Activated CD4-positive, alpha-beta T cell treated with anti-CD3 and anti-CD28 coated beads, Interleukin-2, amount 50 U/mL, for 1 hour (primary cell): Measurements from ENCODE around the gene AUTS2.
"Not testable (repeated sequence)": the region's sequence is repeated elsewhere in the genome, so short reads cannot be mapped to it uniquely, and the experiment has no call there.

Experiments used
- DNase-seq: peaks from one replicate; pipeline ENCODE4 v3.0.0-alpha.2; 2020

The AUTS2 gene

GRCh38 chr7:70233776-70234175, 635.5 kb downstream of the AUTS2 start:
- no peak for DNase-seq

GRCh38 chr7:70237256-70237655, 639.0 kb downstream of the AUTS2 start:
- no peak for DNase-seq

DNA sequence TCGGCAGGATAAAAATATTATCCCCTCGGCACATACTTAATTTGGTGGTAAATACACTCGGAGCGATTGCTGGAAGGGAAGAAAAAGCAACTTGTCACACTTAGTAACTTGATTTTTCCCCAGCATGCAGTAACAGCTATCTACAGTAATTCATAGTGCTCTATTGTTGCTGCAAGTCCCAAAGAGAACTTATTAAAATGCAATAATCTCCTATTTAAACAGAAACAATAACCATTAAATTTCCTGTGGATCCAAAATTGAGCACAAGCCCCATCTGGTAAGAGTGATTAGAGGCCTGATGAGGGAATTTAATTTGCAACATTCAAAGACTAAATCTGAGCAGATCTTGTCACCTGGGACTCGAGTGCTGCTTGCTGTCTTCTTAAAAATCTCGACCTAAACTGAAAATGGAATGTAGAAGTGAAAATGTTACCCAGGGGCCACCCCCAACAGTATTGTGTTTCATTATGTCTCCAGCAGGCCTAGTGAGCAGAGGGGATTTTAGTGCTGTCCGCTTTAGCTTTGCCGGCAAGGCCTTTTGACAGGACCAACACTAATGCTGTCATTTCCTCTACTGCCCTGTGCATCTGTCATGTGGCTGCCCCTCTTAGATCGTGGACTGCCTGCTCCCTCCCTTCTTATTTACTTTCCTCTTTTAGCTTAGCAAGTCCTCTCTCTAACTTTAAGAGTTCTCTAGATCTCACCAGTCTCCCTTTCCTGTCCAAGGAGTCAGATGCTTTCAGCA, 639.7 kb downstream of the AUTS2 start:
- DNase-seq: no peak

GRCh38 chr7:70239918-70240317, 641.6 kb downstream of the AUTS2 start:
- no peak for DNase-seq

- DNase-seq: no peak
These were observed 642.6 kb downstream of the AUTS2 start for GRCh38 chr7:70240873-70241272.

DNA sequence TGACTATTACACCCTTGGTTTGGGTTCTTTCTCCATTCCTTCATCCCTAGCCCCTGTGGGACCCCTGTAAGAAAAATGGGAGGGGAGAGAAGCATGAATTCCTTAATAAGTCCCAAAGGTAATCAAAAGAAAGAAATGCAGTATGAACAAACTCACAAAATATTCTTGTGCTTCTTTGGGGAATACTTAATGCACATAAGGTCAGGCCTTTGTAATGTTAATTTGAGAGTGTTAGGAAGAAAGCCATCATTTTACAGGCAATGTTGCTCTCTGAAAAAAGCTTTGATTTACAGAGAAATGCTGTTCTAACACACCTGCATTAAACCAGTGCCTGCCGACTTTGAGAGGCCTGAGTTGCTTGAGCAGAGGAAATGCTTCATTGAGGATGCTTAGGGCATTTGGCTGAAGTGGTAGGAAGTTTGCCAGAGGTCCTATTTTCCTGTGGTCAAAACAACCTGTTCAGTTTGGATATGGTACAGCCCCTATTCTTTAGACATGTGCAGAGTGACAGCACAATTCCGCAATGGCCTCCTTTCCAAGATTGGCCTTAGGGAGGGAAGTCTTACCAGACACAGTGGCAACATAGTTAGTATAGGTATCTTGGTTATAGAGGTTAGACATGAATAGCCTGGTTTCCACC, 643.4 kb downstream of the AUTS2 start:
- DNase-seq: no peak

DNA sequence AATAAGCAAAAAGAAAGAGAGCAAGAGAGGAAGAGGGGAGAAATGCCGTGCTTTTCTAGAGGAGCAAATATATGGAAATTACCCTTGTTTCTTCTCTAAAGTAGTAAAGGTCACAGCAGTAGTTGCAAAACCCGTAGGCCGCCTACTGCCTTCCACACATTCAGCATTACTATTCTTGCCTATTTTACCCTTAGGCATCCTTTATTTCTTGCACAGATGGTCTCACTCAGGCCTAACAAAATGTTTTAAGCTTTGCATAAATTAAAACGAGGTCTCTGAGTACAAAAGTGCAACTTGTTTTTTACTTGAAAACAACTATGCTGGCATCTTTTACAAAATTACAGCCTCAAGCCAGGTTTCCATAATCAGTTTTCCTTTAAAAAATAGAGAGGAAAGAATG, 644.6 kb downstream of the AUTS2 start:
- DNase-seq: no peak

- DNase-seq: no peak
These were observed 645.2 kb downstream of the AUTS2 start for GRCh38 chr7:70243443-70243842.

- DNase-seq: no peak
These were observed 659.6 kb downstream of the AUTS2 start for GRCh38 chr7:70257921-70258320.

- DNase-seq: no peak
These were observed 661.2 kb downstream of the AUTS2 start for GRCh38 chr7:70259502-70259901.

GRCh38 chr7:70263471-70264255, 665.4 kb downstream of the AUTS2 start:
- no peak for DNase-seq

DNA sequence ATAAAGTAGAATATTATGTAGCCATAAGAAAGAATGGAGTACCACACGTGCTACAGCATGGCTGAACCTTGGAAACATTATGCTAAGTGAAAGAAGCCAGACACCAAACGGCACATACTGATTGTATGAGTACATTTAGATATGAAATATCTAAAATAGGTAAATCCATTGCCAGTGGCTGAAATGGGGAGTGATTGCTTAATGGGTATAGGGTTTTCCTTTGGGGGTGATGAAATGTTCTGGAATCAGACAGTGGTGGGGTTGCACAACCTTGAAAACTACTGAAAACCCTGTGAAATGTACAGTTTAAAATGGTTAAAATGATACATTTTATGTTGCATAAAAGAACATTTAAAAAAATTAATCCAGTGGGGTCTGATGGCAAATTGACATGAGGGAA, 667.9 kb downstream of the AUTS2 start:
- DNase-seq: no peak

DNA sequence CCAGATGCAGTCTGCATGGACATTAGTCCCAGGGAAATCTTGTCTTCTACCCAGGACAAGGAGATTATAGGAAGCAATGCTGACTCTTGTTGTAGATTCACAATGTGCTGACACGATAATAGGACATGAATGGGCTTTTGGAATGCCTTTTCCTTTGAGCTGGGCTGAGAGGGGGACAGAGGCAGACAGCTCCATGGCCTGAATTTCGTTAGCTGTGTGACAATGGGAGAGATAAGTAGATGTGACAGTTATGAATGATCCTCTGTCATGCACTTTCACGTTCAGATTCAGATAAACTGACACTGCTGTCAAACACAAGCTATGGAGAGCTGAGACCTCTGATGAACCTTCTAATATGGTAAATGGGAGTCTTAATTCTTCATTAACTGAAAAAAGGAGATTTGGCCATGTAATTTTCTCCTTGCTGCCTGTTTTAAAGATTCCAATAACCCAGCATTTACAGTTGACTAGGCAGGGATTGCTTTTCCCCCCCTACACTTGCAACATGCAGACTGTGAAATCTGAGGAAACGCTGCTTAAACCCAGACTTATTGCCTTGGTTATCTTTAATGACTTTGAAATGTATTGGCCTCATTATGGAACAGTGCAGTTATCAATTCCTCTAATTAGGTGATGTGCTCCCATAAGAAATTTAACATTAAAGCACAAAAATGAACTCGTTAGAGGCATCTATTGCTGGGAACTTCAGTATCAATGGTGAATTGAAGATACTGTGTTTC, 669.3 kb downstream of the AUTS2 start:
- no peak for DNase-seq

DNA sequence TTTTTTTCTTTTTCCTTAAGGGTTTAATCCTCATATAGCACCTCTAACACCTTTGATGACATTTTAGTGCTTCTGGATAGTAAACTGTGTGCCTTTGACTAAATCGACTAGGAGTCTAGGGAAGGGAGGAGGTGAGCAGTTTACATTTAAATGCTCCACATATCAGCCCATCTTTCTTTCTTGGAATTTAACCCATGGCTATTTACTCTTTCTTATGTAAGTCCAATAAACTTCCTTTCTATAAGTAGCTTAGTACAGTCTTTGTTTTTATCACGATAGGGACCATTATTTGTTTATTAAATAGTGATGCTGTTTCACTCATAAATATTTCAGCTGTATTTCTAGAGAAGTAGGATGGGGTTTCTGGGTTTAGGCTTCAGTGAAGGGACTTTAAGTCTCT, 669.9 kb downstream of the AUTS2 start:
- no peak for DNase-seq

DNA sequence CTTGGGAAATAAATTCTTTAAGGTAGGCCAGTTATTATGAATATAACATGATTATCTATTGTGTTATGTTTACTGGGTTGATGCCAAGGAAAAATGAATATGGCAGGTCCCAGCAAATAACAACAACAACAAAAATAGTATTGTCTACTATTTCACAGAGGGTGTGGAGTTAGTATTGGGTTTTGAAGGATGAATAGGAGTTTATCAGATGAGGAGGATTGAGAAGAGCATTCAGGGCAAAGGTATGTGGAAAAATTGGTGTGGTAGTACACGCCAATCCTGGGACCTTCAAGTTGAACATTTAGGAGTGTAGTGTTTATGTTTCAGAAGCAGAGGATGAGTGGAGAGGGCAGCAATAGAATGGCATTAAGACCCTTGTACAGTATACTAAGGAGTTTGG, 671.9 kb downstream of the AUTS2 start:
- no peak for DNase-seq

- DNase-seq: no peak
These were observed 673.4 kb downstream of the AUTS2 start for GRCh38 chr7:70271617-70272081.

GRCh38 chr7:70275570-70275969, 677.3 kb downstream of the AUTS2 start:
- not testable (repeated sequence) for DNase-seq

DNA sequence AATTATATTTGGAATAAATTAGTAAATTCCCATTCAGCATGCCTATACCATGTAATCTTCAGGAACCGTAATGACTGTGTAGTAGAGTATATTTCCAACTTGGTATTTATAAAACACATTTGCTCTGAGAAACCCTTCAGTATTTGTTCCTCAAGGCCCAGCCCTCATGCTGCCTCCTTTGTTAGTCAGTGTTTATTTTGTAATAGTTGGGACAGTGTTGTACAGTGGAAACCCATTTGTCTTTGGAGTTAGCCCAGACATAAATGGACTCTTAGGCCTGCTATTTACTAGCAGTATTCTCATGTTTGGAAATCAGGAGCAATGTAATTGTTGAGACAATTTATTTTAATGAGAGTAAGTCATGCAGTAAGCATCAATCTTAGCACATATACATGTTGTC, 686.9 kb downstream of the AUTS2 start:
- no peak for DNase-seq

DNA sequence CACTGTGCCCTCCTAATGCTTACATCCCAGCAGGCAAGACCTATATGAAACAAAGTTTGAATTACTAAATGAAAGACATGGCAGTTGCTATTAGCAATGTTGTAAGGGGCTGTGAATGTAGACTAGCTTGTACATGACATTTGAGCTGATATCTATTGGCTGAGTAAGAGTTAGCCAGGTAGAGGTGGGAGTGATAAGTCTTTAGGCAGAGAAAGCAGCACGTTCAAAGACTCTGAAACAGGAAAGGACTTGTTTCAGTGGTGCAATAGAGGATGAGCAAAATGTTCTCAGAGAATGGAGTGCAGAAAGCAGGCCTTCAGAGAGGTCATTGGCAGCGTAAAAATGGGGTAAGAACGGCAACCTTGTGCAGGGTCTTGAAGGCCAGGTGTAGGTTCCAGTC, 687.6 kb downstream of the AUTS2 start:
- DNase-seq: no peak

DNA sequence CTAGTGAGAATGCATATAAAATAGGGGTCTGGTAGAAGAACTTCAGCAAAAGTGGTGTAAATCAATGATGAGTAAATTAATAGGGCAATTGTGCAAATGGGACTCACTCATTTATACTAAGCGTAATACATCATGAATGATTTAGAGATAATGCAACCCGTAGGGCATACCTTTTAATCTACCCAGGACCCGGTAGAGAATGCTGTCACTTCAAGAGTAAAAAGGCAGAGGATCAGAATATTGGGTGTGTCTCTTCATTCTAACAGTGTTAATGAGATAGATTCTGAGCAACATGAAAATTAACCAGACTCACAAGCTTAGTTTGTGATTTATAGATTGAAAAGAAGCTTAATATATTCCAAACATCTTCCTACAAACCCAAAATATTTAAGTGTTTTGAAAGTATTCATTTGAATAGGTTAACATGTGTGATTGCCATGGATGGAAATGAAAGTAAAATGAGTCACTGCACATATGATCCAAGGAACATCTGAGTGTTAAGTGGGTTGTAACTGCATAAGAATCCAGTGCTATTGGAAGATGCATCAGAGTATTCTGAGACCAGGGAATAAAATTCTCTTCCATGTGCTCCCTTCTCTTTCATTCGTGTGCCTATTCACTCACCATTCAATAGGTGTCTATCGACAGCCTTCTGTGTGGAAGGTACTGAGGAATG, 690.6 kb downstream of the AUTS2 start:
- DNase-seq: no peak

DNA sequence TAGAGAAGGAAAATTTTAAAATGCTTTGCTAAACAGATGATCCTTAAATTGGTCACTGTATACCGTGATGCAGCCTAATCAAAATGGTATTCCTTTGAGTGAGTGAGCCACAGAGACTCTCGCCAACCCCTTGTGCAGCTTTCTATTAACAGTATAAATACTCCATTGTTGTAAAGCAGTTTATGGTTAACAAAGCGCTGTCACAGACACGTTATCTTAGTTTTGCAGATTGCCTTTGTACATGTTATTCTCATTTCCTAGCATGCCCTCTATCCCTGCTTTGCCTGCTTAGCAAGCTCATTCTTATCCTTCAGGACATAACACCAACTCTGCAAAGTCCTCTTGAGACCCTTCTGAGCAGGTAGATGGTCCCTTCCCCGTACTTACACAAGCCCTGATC, 694.4 kb downstream of the AUTS2 start:
- no peak for DNase-seq

GRCh38 chr7:70294211-70294911, 696.1 kb downstream of the AUTS2 start:
- no peak for DNase-seq
